Measurements from ENCODE around the gene JAZF1.

The JAZF1 gene

DNA sequence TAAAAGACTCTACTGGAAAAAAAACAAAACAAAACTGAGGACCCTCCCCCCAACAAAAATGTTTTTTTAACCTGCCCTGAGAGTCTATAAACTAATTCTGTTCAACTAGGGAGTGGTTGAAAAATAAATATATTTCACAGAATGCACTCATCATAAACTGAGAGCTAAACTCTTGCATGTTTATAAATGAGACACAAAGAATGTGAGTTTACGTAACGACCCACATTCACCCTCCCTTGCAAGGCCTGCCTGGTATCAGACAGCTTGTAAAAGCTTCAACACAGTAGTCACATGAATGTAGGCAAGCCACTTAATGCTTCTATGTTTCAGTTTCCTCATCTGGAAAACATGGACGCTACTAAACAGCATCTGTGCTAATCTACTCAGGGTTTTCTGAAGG, 50.3 kb downstream of the JAZF1 start:
- Histone ChIP-seq H3K79me2 (ENCODE audit: insufficient read depth, low read depth) (0 out of 2 replicates have a peak, but pooled peaks cover 4% of the 10 kb centered on the region), H4K20me1 (ENCODE audit: insufficient read depth) (peaks cover 3% of the 10 kb centered on the region; the same call in 1 of the 2 replicates), H2AFZ (ENCODE audit: low read depth) (no peak overlapping the region), H3K9ac (no peak overlapping the region), H3K36me3 (ENCODE audit: insufficient read depth) (no peaks in the 10 kb centered on the region), H3K27me3 (ENCODE audit: insufficient read depth, low read depth) (no peaks in the 10 kb centered on the region), H3K4me2 (no peak overlapping the region), H3K27ac (no peak overlapping the region), H3K4me1 (ENCODE audit: low read depth, poor library complexity, severe bottlenecking) (peaks cover 27% of the 10 kb centered on the region), H3K4me3 (IDR thresholded peaks at IDR 0.05; ENCODE audit: insufficient read depth, low read depth, low read length) (no peak overlapping the region)
- TF ChIP-seq, protein P1, sequence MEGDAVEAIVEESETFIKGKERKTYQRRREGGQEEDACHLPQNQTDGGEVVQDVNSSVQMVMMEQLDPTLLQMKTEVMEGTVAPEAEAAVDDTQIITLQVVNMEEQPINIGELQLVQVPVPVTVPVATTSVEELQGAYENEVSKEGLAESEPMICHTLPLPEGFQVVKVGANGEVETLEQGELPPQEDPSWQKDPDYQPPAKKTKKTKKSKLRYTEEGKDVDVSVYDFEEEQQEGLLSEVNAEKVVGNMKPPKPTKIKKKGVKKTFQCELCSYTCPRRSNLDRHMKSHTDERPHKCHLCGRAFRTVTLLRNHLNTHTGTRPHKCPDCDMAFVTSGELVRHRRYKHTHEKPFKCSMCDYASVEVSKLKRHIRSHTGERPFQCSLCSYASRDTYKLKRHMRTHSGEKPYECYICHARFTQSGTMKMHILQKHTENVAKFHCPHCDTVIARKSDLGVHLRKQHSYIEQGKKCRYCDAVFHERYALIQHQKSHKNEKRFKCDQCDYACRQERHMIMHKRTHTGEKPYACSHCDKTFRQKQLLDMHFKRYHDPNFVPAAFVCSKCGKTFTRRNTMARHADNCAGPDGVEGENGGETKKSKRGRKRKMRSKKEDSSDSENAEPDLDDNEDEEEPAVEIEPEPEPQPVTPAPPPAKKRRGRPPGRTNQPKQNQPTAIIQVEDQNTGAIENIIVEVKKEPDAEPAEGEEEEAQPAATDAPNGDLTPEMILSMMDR (conservative IDR thresholded peaks at IDR 0.05; ENCODE audit: low read depth, low read length), result no peak

DNA sequence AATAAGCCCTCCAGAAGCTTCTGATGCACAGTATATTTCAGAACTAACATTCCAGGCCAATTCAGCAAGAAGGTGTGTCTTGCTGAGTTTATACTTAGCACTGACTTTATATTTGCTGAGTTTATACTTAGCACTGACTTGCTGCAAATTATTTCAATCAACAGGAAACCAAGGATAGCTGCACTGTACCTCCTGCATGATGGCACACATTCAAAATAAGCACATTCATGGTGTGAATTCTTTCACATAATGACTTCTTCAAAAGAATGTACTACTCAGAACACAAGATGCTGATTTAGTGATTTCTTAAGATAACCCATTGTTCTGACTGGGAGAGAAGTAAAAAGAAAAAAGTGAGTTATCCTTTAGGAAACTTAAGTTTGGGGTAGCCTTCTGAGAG, 52.0 kb downstream of the JAZF1 start:
- Histone ChIP-seq H3K27me3 (ENCODE audit: insufficient read depth, low read depth) (no peaks in the 10 kb centered on the region), H3K4me2 (peak overlapping the region; percentile 28; the same call in 1 of the 2 replicates), H3K36me3 (ENCODE audit: insufficient read depth) (no peaks in the 10 kb centered on the region), H3K27ac (peak overlapping the region; percentile 0; the same call in 1 of the 2 replicates), H2AFZ (ENCODE audit: low read depth) (no peak overlapping the region), H3K4me1 (ENCODE audit: low read depth, poor library complexity, severe bottlenecking) (peaks cover 33% of the 10 kb centered on the region), H4K20me1 (ENCODE audit: insufficient read depth) (peaks cover 3% of the 10 kb centered on the region; the same call in 1 of the 2 replicates), H3K9ac (no peak overlapping the region), H3K4me3 (IDR thresholded peaks at IDR 0.05; ENCODE audit: insufficient read depth, low read depth, low read length) (no peak overlapping the region), H3K79me2 (ENCODE audit: insufficient read depth, low read depth) (0 out of 2 replicates have a peak, but pooled peaks cover 4% of the 10 kb centered on the region)
- TF ChIP-seq, protein P1 (conservative IDR thresholded peaks at IDR 0.05; ENCODE audit: low read depth, low read length), result no peak

DNA sequence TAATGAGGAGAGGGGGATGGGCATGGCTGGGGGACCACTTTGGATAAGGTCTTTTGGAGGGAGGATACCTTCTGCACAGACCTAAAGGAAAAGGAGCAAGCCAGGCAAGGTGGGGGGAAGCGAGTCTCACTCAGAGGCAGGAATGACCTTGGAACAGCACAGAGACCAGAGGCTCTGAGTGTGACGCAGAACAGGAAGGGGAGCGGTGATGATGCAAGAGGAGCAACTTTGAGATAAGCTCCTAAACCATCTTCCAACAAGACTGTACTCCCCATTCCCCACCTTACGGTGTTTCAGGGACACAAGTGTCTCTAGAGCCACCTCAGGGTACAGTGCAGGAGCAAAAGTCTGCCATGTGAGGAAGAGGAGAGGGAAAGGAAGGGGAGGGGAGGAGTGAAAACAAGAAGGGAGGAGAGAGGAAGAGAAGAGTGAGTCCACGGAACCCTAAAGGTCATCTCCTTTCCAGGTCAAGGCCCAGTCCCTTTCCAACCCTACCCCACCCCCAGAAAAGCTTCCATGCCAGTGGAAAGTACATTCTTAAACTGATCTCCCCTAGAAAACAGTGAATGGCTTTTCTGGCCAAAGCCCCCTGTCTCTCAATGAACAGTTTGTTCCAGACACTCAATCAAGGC, 54.1 kb downstream of the JAZF1 start:
- Histone ChIP-seq H3K4me1 (ENCODE audit: low read depth, poor library complexity, severe bottlenecking) (peaks cover 33% of the 10 kb centered on the region), H4K20me1 (ENCODE audit: insufficient read depth) (peaks cover 3% of the 10 kb centered on the region; the same call in 1 of the 2 replicates), H3K36me3 (ENCODE audit: insufficient read depth) (no peaks in the 10 kb centered on the region), H3K9ac (no peak overlapping the region), H3K79me2 (ENCODE audit: insufficient read depth, low read depth) (0 out of 2 replicates have a peak, but pooled peaks cover 4% of the 10 kb centered on the region), H3K27me3 (ENCODE audit: insufficient read depth, low read depth) (no peaks in the 10 kb centered on the region), H3K4me2 (no peak overlapping the region), H2AFZ (ENCODE audit: low read depth) (no peak overlapping the region), H3K27ac (no peak overlapping the region), H3K4me3 (IDR thresholded peaks at IDR 0.05; ENCODE audit: insufficient read depth, low read depth, low read length) (no peak overlapping the region)
- TF ChIP-seq, protein P1 (conservative IDR thresholded peaks at IDR 0.05; ENCODE audit: low read depth, low read length), result no peak

DNA sequence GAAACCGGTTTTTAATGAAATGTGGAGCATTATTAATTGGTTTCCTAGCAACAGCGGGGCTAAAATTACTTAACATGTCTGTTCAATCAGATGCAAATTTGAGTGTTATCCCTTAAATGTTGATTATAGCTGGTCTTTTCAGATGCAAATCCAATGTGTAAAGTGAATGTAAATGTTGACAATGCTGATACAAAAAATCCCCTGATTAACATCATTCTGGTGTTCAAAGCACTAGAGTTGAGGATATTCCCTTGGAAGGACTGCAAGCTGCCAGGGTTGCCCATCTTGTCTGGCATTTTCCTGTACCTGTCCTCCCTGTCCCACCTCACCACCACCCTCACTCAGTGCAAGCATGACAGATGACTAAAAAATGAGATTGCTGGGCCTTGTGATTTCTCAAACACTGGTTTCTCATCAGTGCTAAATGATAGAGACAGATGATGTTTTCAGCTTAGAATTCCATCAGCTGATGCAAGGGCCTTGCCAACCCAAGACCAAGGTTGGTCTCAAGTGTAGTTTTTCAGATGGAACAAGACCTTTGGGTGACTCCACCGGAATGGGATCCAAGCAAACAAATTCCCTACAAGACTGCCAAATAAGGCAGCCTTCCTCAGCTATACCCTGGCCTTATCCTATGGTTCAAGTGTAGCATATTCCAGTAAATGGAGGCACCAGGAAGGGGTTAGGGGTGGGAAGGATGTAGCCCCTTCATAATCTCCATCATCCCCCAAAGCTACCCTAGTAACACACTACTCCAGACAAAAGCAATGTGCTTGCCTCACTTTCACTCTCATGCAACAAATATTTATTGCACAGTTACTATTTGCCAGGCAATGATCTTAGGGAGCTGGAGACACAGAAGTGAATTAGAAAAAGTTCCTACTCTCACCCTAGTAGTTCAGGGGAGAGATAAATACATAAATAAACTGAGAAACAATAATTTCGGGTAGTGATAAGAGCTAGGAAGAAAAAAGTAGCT, 54.9 kb downstream of the JAZF1 start:
- Histone ChIP-seq H3K27me3 (ENCODE audit: insufficient read depth, low read depth) (no peaks in the 10 kb centered on the region), H3K4me3 (IDR thresholded peaks at IDR 0.05; ENCODE audit: insufficient read depth, low read depth, low read length) (no peak overlapping the region), H2AFZ (ENCODE audit: low read depth) (no peak overlapping the region), H3K79me2 (ENCODE audit: insufficient read depth, low read depth) (peaks cover 4% of the 10 kb centered on the region; the same call in 1 of the 2 replicates), H3K4me1 (ENCODE audit: low read depth, poor library complexity, severe bottlenecking) (peaks cover 33% of the 10 kb centered on the region), H4K20me1 (ENCODE audit: insufficient read depth) (peaks cover 3% of the 10 kb centered on the region; the same call in 1 of the 2 replicates), H3K27ac (no peak overlapping the region), H3K9ac (no peak overlapping the region), H3K4me2 (no peak overlapping the region), H3K36me3 (ENCODE audit: insufficient read depth) (no peaks in the 10 kb centered on the region)
- TF ChIP-seq, protein P1 (conservative IDR thresholded peaks at IDR 0.05; ENCODE audit: low read depth, low read length), result no peak
